Progenitor cell of endocrine pancreas (in vitro differentiated cells): ENCODE data around the gene KIF20B. TPM values are rescaled to one million over a fixed set of nuclear protein-coding genes. Genes with fewer than 3 reads are reported as not detected.

Source experiments
- DNase-seq: peaks from one replicate; pipeline ENCODE4 v3.0.0; 2021; ENCODE audit warnings: low spot score; ENCODE audit not compliant: unreplicated experiment
- H3K27ac Mint-ChIP-seq: 2 replicates; pipeline ENCODE4 v1.8.0; 2021; ENCODE audit warnings: mild to moderate bottlenecking, moderate library complexity, mixed read lengths
- H3K27me3 Mint-ChIP-seq: 2 replicates; pipeline ENCODE4 v1.8.0; 2021; ENCODE audit warnings: mixed read lengths
- H3K36me3 Mint-ChIP-seq: 2 replicates; pipeline ENCODE4 v1.8.0; 2022; ENCODE audit warnings: mixed read lengths; ENCODE audit not compliant: insufficient read depth
- H3K4me1 Mint-ChIP-seq: 2 replicates; pipeline ENCODE4 v1.8.0; 2021; ENCODE audit warnings: low read depth, mixed read lengths
- H3K4me3 Mint-ChIP-seq: 2 replicates; pipeline ENCODE4 v1.8.0; 2021; ENCODE audit warnings: low read depth, mild to moderate bottlenecking, moderate library complexity, mixed read lengths
- H3K9me3 Mint-ChIP-seq: 2 replicates; pipeline ENCODE4 v1.8.0; 2021; ENCODE audit warnings: low read depth, mixed read lengths
- total RNA-seq: library from RNA; stranded (reverse); gene quantifications from 2 replicates; pipeline ENCODE4 v1.2.1, GENCODE V29; 2021
- TF ChIP-seq, protein P1 (sequence below): fragments of 200-600 bp; sonication (generic); IDR thresholded peaks from one replicate; pipeline ENCODE4 v1.5.0; 2021; ENCODE audit warnings: antibody characterized with exemption, mild to moderate bottlenecking; ENCODE audit not compliant: unreplicated experiment

KIF20B gene
- total RNA-seq, 1 donor from 2014 or later: 27.0 TPM

- no peak for DNase-seq
- H3K9me3 Mint-ChIP-seq: no peaks in the 10 kb centered on the region
- H3K27ac Mint-ChIP-seq: no peak overlapping the region
- peaks cover 10% of the 10 kb centered on the region for H3K4me1 Mint-ChIP-seq
- H3K36me3 Mint-ChIP-seq: no peaks in the 10 kb centered on the region
- TF ChIP-seq, protein P1, sequence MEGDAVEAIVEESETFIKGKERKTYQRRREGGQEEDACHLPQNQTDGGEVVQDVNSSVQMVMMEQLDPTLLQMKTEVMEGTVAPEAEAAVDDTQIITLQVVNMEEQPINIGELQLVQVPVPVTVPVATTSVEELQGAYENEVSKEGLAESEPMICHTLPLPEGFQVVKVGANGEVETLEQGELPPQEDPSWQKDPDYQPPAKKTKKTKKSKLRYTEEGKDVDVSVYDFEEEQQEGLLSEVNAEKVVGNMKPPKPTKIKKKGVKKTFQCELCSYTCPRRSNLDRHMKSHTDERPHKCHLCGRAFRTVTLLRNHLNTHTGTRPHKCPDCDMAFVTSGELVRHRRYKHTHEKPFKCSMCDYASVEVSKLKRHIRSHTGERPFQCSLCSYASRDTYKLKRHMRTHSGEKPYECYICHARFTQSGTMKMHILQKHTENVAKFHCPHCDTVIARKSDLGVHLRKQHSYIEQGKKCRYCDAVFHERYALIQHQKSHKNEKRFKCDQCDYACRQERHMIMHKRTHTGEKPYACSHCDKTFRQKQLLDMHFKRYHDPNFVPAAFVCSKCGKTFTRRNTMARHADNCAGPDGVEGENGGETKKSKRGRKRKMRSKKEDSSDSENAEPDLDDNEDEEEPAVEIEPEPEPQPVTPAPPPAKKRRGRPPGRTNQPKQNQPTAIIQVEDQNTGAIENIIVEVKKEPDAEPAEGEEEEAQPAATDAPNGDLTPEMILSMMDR: no peak
- H3K4me3 Mint-ChIP-seq: no peak overlapping the region
- H3K27me3 Mint-ChIP-seq: peaks cover 9% of the 10 kb centered on the region
These were observed 30.5 kb upstream of the KIF20B start for GRCh38 chr10:89670926-89671325.

DNA sequence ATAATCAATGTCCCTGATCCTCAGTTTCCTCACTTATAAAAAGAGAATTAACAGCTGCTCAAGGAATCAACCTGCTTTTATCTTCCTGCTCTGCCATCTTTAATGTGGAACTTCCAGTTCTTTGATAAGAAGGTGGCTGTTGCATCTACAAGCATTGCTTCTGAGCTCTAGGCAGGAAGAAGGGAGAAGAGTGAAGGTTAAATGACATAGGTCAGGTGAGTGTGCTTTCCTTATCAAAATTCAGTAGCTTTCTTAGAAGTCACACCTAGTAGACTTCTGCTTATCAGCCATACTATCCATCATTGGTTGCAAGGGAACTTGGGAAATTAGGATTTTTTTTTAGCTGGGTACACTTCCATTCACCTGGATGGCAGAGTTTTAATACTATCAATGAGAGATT lies 24.0 kb upstream of the KIF20B start:
- TF ChIP-seq, protein P1: no peak
- Mint-ChIP-seq H3K4me3 (no peak overlapping the region), H3K9me3 (no peaks in the 10 kb centered on the region)

GRCh38 chr10:89679986-89680385 lies 21.4 kb upstream of the KIF20B start:
- Mint-ChIP-seq H3K27ac (no peak overlapping the region), H3K27me3 (peaks cover 29% of the 10 kb centered on the region), H3K9me3 (no peaks in the 10 kb centered on the region), H3K36me3 (no peaks in the 10 kb centered on the region), H3K4me1 (peaks cover 9% of the 10 kb centered on the region), H3K4me3 (no peak overlapping the region)
- TF ChIP-seq, protein P1: no peak
- no peak for DNase-seq

More for the DNA sequence above, 24.0 kb upstream of the KIF20B start:
- no peak overlapping the region for H3K27ac Mint-ChIP-seq
- no peaks in the 10 kb centered on the region for H3K36me3 Mint-ChIP-seq
- H3K4me1 Mint-ChIP-seq: peaks cover 17% of the 10 kb centered on the region
- DNase-seq: no peak
- H3K27me3 Mint-ChIP-seq: peaks cover 19% of the 10 kb centered on the region

DNA sequence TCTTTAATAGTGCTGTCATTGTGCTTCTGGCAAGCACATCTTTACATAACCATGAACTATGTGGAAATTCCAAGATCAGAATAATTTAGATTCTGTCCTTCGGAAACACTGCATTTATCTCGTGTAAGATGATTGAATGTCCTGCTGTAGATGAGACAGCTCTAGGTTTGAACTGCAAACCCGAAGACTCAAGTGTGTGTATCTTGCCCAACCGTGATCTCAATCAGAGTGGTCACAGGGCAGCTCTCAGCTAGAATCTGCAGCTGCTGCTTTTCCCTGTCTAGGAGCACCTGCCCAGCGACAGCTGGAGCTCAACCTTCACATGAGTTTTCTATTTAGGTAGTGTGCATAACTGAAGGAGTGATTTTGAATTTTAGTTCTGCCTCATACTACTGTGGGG lies 17.5 kb upstream of the KIF20B start:
- H3K4me1 Mint-ChIP-seq: peaks cover 4% of the 10 kb centered on the region

DNA sequence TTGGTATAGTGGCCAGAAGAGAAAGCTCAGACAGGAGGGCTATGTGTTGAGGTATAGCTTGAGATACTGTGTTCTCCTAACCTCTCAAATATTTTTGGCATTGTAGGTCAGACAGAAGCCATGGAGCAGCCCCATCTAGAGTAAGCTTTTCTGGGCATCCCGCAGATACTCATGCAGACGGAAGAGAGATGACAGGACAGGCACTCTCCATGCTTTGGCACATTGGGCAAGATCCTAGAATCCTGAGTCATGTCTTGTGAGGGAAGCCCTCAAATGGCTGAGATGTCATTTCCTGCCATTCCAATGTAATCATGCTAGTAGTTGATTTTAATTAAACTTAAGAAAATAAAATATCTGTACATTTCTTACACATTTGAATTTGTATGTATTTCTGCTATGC lies 16.8 kb upstream of the KIF20B start:
- TF ChIP-seq, protein P1: no peak
- peaks cover 4% of the 10 kb centered on the region for H3K4me1 Mint-ChIP-seq

More for the DNA sequence above, 17.5 kb upstream of the KIF20B start:
- Mint-ChIP-seq H3K9me3 (no peaks in the 10 kb centered on the region), H3K4me3 (no peak overlapping the region), H3K36me3 (no peaks in the 10 kb centered on the region), H3K27me3 (peaks cover 26% of the 10 kb centered on the region), H3K27ac (no peak overlapping the region)
- TF ChIP-seq, protein P1: no peak
- DNase-seq: no peak

More for the DNA sequence above, 16.8 kb upstream of the KIF20B start:
- Mint-ChIP-seq H3K27me3 (peaks cover 26% of the 10 kb centered on the region), H3K4me3 (no peak overlapping the region), H3K9me3 (no peaks in the 10 kb centered on the region), H3K36me3 (no peaks in the 10 kb centered on the region), H3K27ac (no peak overlapping the region)
- no peak for DNase-seq
